K562 (cell line): ENCODE measurements around the gene FAM50B. TPM values are rescaled to one million over a fixed set of nuclear protein-coding genes. Genes with fewer than 3 reads are reported as not detected.

Experiments used
- ETV1 ChIP-seq: fragments of 450-650 bp; conservative IDR thresholded peaks from 2 replicates; pipeline ENCODE4 v1.6.1; 2016; ENCODE audit warnings: missing genetic modification characterization, control low read depth, low read depth, missing compliant biosample characterization
- GTF2E2 ChIP-seq: fragments of 200-800 bp; sonication (Bioruptor generic); IDR thresholded peaks from 2 replicates; pipeline ENCODE4 v1.6.1; 2016; ENCODE audit warnings: missing genetic modification characterization, missing compliant biosample characterization
- HDAC8 ChIP-seq: fragments of 450-650 bp; IDR thresholded peaks from 2 replicates; pipeline ENCODE4 v1.6.1; 2016; ENCODE audit warnings: mild to moderate bottlenecking, missing genetic modification characterization, moderate library complexity, missing compliant biosample characterization
- KLF13 ChIP-seq: fragments of 450-650 bp; IDR thresholded peaks from 2 replicates; pipeline ENCODE4 v1.6.1; 2016; ENCODE audit warnings: missing genetic modification characterization, low read depth, mild to moderate bottlenecking, missing compliant biosample characterization, moderate library complexity, borderline replicate concordance
- NCOA4 ChIP-seq: fragments of 450-650 bp; IDR thresholded peaks from 2 replicates; pipeline ENCODE4 v1.6.1; 2018; ENCODE audit warnings: mild to moderate bottlenecking; ENCODE audit not compliant: partially characterized antibody
- NR0B1 ChIP-seq: fragments of 450-650 bp; IDR thresholded peaks from one replicate; pipeline ENCODE4 v1.6.1; 2018; ENCODE audit warnings: mild to moderate bottlenecking, moderate library complexity; ENCODE audit not compliant: partially characterized antibody
- REST ChIP-seq, 2 experiments: fragments of 450-650 bp; formaldehyde crosslinking in 1 of 2; IDR thresholded peaks; 2 replicates each; pipeline versions ENCODE4 v1.4.0 to v1.6.1; 2014 to 2020; ENCODE audit warnings: mild to moderate bottlenecking in 2 of 2, borderline replicate concordance in 1 of 2, low read depth in 1 of 2
- SP1 ChIP-seq: sonication (generic); formaldehyde crosslinking; IDR thresholded peaks from 2 replicates; pipeline ENCODE4 v1.8.1; 2022; ENCODE audit warnings: mild to moderate bottlenecking, missing genetic modification reagents
- ZBTB7A ChIP-seq: IDR thresholded peaks from 2 replicates; pipeline ENCODE4 v1.6.1; 2011; ENCODE audit warnings: low read depth, mild to moderate bottlenecking, low read length, moderate library complexity, borderline replicate concordance; ENCODE audit not compliant: control insufficient read depth
- polyA plus RNA-seq, 8 experiments: library from polyadenylated mRNA; depleted of rRNA in 4 of 8; stranded (reverse) in 5 of 8; unstranded in 3 of 8; fragments of >200 nt; fragmentation: Nextera tagmentation in 2 of 8; fragmentation: Illumina TruSeq in 1 of 8; extraction: Ambion mirVana in 2 of 8; extraction: Trizol in 1 of 8; gene quantifications; 2 replicates each; pipeline versions ENCODE4 v1.2.1 to v1.2.3, GENCODE V29; 2011 to 2014; ENCODE audit warnings: inconsistent platforms in 1 of 8, missing spikeins in 1 of 8
- total RNA-seq, 7 experiments: library from RNA; depleted of rRNA in 6 of 7; stranded (reverse); fragments of >200 nt in 6 of 7; fragmentation: Illumina TruSeq in 2 of 7; extraction: Trizol in 2 of 7; gene quantifications; 2 replicates each; pipeline versions ENCODE4 v1.2.1 to v1.2.3, GENCODE V29; 2011 to 2021; ENCODE audit warnings: low replicate concordance in 1 of 7
- TF ChIP-seq, protein P1 (sequence below): sonication (generic); formaldehyde crosslinking; IDR thresholded peaks from 2 replicates; pipeline ENCODE4 v1.8.1; 2023; ENCODE audit warnings: mild to moderate bottlenecking, missing genetic modification reagents
- TF ChIP-seq, protein P2 (sequence below): IDR thresholded peaks from 2 replicates; pipeline ENCODE4 v1.6.1; 2011; ENCODE audit warnings: borderline replicate concordance, low read depth, mild to moderate bottlenecking, moderate library complexity, low read length; ENCODE audit not compliant: insufficient read depth, poor library complexity, severe bottlenecking

Gene FAM50B
- total and polyA plus RNA-seq, 9 of the 15 experiments (the other 6 are each of a cell fraction or from before 2014, with no cell fraction given): 0.09 to 0.16 (median 0.13) TPM; not detected in 6

DNA sequence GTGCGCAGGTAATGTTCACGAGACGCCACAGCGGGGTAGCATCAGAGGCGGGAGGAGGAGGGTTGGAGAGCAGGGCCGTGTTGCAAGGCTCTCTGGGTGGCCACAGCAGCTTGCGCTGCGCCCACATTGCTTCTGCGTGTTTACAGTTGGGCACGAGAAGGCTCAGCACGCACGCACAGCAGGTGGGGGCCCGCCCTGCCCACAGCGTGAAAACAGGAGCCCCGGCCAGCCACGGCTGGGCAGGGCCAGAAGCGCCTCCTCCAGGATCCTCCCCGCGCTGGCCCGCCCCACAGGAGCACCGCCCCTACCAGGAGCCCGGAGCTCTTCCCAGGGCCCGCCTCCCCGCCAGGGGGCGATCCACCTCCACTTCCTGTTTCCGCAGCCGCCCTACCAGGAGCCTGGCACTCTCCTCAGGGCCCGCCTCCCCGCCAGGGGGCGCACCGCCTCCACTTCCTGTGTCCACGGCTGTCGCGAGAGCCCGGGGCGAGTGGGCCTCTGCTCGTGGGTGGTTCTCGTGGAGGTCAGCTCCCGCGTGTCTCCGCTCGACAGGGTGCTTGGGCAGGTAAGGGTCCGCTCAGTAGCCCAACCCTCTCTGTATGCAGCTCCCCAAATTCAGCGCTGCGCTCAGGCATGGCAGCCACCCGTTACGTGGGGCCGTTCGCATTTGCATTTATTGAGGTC is at the start of gene FAM50B (continued):
- TF ChIP-seq, protein P1, sequence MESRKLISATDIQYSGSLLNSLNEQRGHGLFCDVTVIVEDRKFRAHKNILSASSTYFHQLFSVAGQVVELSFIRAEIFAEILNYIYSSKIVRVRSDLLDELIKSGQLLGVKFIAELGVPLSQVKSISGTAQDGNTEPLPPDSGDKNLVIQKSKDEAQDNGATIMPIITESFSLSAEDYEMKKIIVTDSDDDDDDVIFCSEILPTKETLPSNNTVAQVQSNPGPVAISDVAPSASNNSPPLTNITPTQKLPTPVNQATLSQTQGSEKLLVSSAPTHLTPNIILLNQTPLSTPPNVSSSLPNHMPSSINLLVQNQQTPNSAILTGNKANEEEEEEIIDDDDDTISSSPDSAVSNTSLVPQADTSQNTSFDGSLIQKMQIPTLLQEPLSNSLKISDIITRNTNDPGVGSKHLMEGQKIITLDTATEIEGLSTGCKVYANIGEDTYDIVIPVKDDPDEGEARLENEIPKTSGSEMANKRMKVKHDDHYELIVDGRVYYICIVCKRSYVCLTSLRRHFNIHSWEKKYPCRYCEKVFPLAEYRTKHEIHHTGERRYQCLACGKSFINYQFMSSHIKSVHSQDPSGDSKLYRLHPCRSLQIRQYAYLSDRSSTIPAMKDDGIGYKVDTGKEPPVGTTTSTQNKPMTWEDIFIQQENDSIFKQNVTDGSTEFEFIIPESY: peak; percentile 80
- no peak for TF ChIP-seq ZBTB7A
- TF ChIP-seq, protein P2, sequence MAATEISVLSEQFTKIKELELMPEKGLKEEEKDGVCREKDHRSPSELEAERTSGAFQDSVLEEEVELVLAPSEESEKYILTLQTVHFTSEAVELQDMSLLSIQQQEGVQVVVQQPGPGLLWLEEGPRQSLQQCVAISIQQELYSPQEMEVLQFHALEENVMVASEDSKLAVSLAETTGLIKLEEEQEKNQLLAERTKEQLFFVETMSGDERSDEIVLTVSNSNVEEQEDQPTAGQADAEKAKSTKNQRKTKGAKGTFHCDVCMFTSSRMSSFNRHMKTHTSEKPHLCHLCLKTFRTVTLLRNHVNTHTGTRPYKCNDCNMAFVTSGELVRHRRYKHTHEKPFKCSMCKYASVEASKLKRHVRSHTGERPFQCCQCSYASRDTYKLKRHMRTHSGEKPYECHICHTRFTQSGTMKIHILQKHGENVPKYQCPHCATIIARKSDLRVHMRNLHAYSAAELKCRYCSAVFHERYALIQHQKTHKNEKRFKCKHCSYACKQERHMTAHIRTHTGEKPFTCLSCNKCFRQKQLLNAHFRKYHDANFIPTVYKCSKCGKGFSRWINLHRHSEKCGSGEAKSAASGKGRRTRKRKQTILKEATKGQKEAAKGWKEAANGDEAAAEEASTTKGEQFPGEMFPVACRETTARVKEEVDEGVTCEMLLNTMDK: peak; percentile 92
- no peak for TF ChIP-seq SP1 (CRISPR knock-in tag)
- TF ChIP-seq NR0B1: no peak
- peak; percentile 55 for TF ChIP-seq ETV1 (tag)
- TF ChIP-seq KLF13 (tag): no peak
- TF ChIP-seq REST (IDR thresholded peaks at IDR 0.05; ENCODE audit: borderline replicate concordance): peak; percentile 39; the same call in 1 of the 2 replicates
- TF ChIP-seq REST (CRISPR knock-in tag; IDR thresholded peaks at IDR 0.05; ENCODE audit: low read depth): no peak
- TF ChIP-seq NCOA4: no peak
- no peak for TF ChIP-seq GTF2E2
- no peak for TF ChIP-seq HDAC8
